IMR-90 (cell line): ENCODE data around the gene RAPGEF2. TPM values are rescaled to one million over a fixed set of nuclear protein-coding genes. Genes with fewer than 3 reads are reported as not detected.

Experiments
- ATAC-seq: fragments of 200-7000 bp; cut with Tn5 transposase; 2 replicates; pipeline ENCODE4 v1.9.1; 2020; ENCODE audit warnings: low read depth, mild to moderate bottlenecking, moderate library complexity
- BruUV-seq: library from RNA; stranded (reverse); fragments of 400-500 nt; replicated peaks from 2 replicates; lab custom pipeline; 2021; lab: Mats Ljungman, UMichigan
- CTCF ChIA-PET: fragments of 300-600 bp; formaldehyde crosslinking; extraction: SDS; loops from one replicate; lab custom pipeline; 2021; ENCODE audit warnings: antibody characterized with exemption; lab: Yijun Ruan, JAX
- POLR2A ChIA-PET: fragments of 300-600 bp; sonication (Branson Sonifier 250); formaldehyde crosslinking; loops from one replicate; lab custom pipeline; 2022; ENCODE audit warnings: antibody characterized with exemption; ENCODE audit not compliant: unreplicated experiment; lab: Charles Lee
- DNase-seq: peaks from one replicate; pipeline ENCODE4 v3.0.0; 2013
- H2AFZ ChIP-seq: replicated peaks from 2 replicates; pipeline ENCODE3; 2013; ENCODE audit warnings: low read length, mild to moderate bottlenecking; ENCODE audit not compliant: poor library complexity
- H2AK5ac ChIP-seq: 2 replicates; pipeline ENCODE4 v1.6.1; 2013; ENCODE audit warnings: low read depth, low read length, inconsistent platforms
- H2AK9ac ChIP-seq: replicated peaks from 2 replicates; pipeline ENCODE3; 2013; ENCODE audit warnings: mild to moderate bottlenecking, low read depth, low read length, moderate library complexity; ENCODE audit not compliant: poor library complexity
- H2BK120ac ChIP-seq: 2 replicates; pipeline ENCODE4 v1.6.1; 2013; ENCODE audit warnings: low read depth, low read length, inconsistent platforms
- H2BK15ac ChIP-seq: 3 replicates; pipeline ENCODE4 v1.6.1; 2013; ENCODE audit warnings: low read depth, low read length, inconsistent platforms
- H2BK20ac ChIP-seq: 2 replicates; pipeline ENCODE4 v1.6.1; 2013; ENCODE audit warnings: low read depth, mild to moderate bottlenecking, inconsistent platforms, low read length, moderate library complexity
- H2BK5ac ChIP-seq: 2 replicates; pipeline ENCODE4 v1.6.1; 2013; ENCODE audit warnings: mild to moderate bottlenecking, low read depth, low read length, inconsistent platforms; ENCODE audit not compliant: poor library complexity, severe bottlenecking
- H3K14ac ChIP-seq: replicated peaks from 2 replicates; pipeline ENCODE4 v1.6.1; 2013; ENCODE audit warnings: low read depth, low read length, inconsistent platforms
- H3K18ac ChIP-seq: 2 replicates; pipeline ENCODE4 v1.6.1; 2013; ENCODE audit warnings: low read depth, low read length, control low read depth
- H3K23ac ChIP-seq: 2 replicates; pipeline ENCODE4 v1.6.1; 2013; ENCODE audit warnings: low read depth, low read length, inconsistent platforms
- H3K27ac ChIP-seq: 2 replicates; pipeline ENCODE4 v1.5.1; 2013; ENCODE audit warnings: mild to moderate bottlenecking, control low read depth, low read length; ENCODE audit not compliant: insufficient read depth
- H3K27me3 ChIP-seq: 2 replicates; pipeline ENCODE4 v1.6.1; 2013; ENCODE audit warnings: low read length; ENCODE audit not compliant: control insufficient read depth, insufficient read depth
- H3K36me3 ChIP-seq: 2 replicates; pipeline ENCODE4 v1.6.1; 2013; ENCODE audit warnings: low read length, mixed read lengths; ENCODE audit not compliant: control insufficient read depth, insufficient read depth
- H3K4ac ChIP-seq: 2 replicates; pipeline ENCODE4 v1.6.1; 2013; ENCODE audit warnings: low read depth, low read length, inconsistent platforms
- H3K4me1 ChIP-seq: 2 replicates; pipeline ENCODE4 v1.6.1; 2013; ENCODE audit warnings: low read length, mixed read lengths; ENCODE audit not compliant: control insufficient read depth, insufficient read depth
- H3K4me2 ChIP-seq: 2 replicates; pipeline ENCODE4 v1.6.1; 2013; ENCODE audit warnings: low read depth, mild to moderate bottlenecking, control low read depth, low read length, moderate library complexity
- H3K4me3 ChIP-seq: 2 replicates; pipeline ENCODE4 v1.5.1; 2013; ENCODE audit warnings: low read depth, mild to moderate bottlenecking, control low read depth, low read length, moderate library complexity; ENCODE audit not compliant: insufficient read depth
- H3K56ac ChIP-seq: 2 replicates; pipeline ENCODE4 v1.6.1; 2013; ENCODE audit warnings: low read length, inconsistent platforms; ENCODE audit not compliant: insufficient read depth; ENCODE audit errors: extremely low read depth
- H3K79me1 ChIP-seq, 2 experiments: 2 replicates each; pipeline ENCODE4 v1.6.1; 2013; ENCODE audit warnings: low read length in 2 of 2, inconsistent platforms in 1 of 2, low read depth in 1 of 2
- H3K9ac ChIP-seq: 2 replicates; pipeline ENCODE4 v1.6.1; 2013; ENCODE audit warnings: low read depth, low read length, control low read depth
- H3K9me1 ChIP-seq: 2 replicates; pipeline ENCODE4 v1.6.1; 2013; ENCODE audit warnings: low read length, inconsistent platforms; ENCODE audit not compliant: insufficient read depth
- H3K9me3 ChIP-seq: 2 replicates; pipeline ENCODE4 v1.6.1; 2013; ENCODE audit warnings: low read length; ENCODE audit not compliant: control insufficient read depth, insufficient read depth
- H4K20me1 ChIP-seq: 2 replicates; pipeline ENCODE4 v1.6.1; 2013; ENCODE audit warnings: low read length, inconsistent platforms; ENCODE audit not compliant: insufficient read depth
- H4K5ac ChIP-seq: 2 replicates; pipeline ENCODE4 v1.6.1; 2013; ENCODE audit warnings: mild to moderate bottlenecking, low read depth, low read length, control low read depth
- H4K8ac ChIP-seq, 2 experiments: 2 replicates each; pipeline ENCODE4 v1.6.1; 2013; ENCODE audit warnings: low read depth in 2 of 2, low read length in 2 of 2, control low read depth in 1 of 2, inconsistent platforms in 1 of 2
- H4K91ac ChIP-seq: 2 replicates; pipeline ENCODE4 v1.6.1; 2013; ENCODE audit warnings: low read depth, low read length, inconsistent platforms; ENCODE audit not compliant: insufficient read depth
- BHLHE40 ChIP-seq: fragments of 150-350 bp; IDR thresholded peaks from 2 replicates; pipeline ENCODE4 v1.6.1; 2016; ENCODE audit warnings: mild to moderate bottlenecking, low read depth, low read length
- CEBPB ChIP-seq: IDR thresholded peaks from 2 replicates; pipeline ENCODE4 v1.6.1; 2012; ENCODE audit warnings: low read depth, low read length, improper control_type of control experiment
- CHD1 ChIP-seq: IDR thresholded peaks from 2 replicates; pipeline ENCODE4 v1.6.1; 2012; ENCODE audit warnings: low read depth, low read length, improper control_type of control experiment
- CTCF ChIP-seq: conservative IDR thresholded peaks from 2 replicates; pipeline ENCODE4 v1.5.1; 2012; ENCODE audit warnings: mild to moderate bottlenecking, low read depth, low read length, improper control_type of control experiment
- ELK1 ChIP-seq: fragments of 150-350 bp; IDR thresholded peaks from 2 replicates; pipeline ENCODE4 v1.6.1; 2016; ENCODE audit warnings: low read depth, mild to moderate bottlenecking, low read length, moderate library complexity, borderline replicate concordance
- FOS ChIP-seq: fragments of 150-350 bp; IDR thresholded peaks from 2 replicates; pipeline ENCODE4 v1.6.1; 2016; ENCODE audit warnings: low read depth, low read length
- MAFK ChIP-seq: IDR thresholded peaks from 2 replicates; pipeline ENCODE4 v1.6.1; 2012; ENCODE audit warnings: low read depth, low read length, improper control_type of control experiment
- MAZ ChIP-seq: IDR thresholded peaks from 2 replicates; pipeline ENCODE4 v1.6.1; 2012; ENCODE audit warnings: low read depth, mild to moderate bottlenecking, low read length, improper control_type of control experiment, moderate library complexity, borderline replicate concordance
- MXI1 ChIP-seq: IDR thresholded peaks from 2 replicates; pipeline ENCODE4 v1.6.1; 2012; ENCODE audit warnings: low read depth, mild to moderate bottlenecking, low read length, moderate library complexity, borderline replicate concordance
- NFE2L2 ChIP-seq: fragments of 150-350 bp; IDR thresholded peaks from 2 replicates; pipeline ENCODE4 v1.6.1; 2016; ENCODE audit warnings: low read depth, mild to moderate bottlenecking, low read length
- POLR2A ChIP-seq: IDR thresholded peaks from 2 replicates; pipeline ENCODE4 v1.6.1; 2012; ENCODE audit warnings: mild to moderate bottlenecking, low read depth, low read length
- RAD21 ChIP-seq: IDR thresholded peaks from 2 replicates; pipeline ENCODE4 v1.6.1; 2012; ENCODE audit warnings: low read length, improper control_type of control experiment
- RCOR1 ChIP-seq: IDR thresholded peaks from 2 replicates; pipeline ENCODE4 v1.6.1; 2012; ENCODE audit warnings: mild to moderate bottlenecking, low read length, improper control_type of control experiment; ENCODE audit not compliant: insufficient replicate concordance
- RFX5 ChIP-seq: IDR thresholded peaks from 2 replicates; pipeline ENCODE4 v1.8.0; 2012; ENCODE audit warnings: low read depth, mild to moderate bottlenecking, low read length, moderate library complexity
- SMC3 ChIP-seq: fragments of 150-350 bp; IDR thresholded peaks from 2 replicates; pipeline ENCODE4 v1.6.1; 2016; ENCODE audit warnings: low read depth, mild to moderate bottlenecking, antibody characterized with exemption, low read length, moderate library complexity
- USF2 ChIP-seq: fragments of 150-350 bp; IDR thresholded peaks from 2 replicates; pipeline ENCODE4 v1.6.1; 2017; ENCODE audit warnings: mild to moderate bottlenecking, antibody characterized with exemption, low read length, low read depth
- WGBS, 2 experiments: methylation state at CpG; one replicate each; pipeline versions ENCODE4 v1.1.5 to v1.1.7; 2013; ENCODE audit warnings: missing lambda C conversion rate in 2 of 2; ENCODE audit not compliant: insufficient read length in 1 of 2; ENCODE audit errors: extremely low coverage in 2 of 2; 5-methylcytosine and 5-hydroxymethylcytosine counted together
- dilution Hi-C: fragments of 300-500 bp; cut with HindIII; formaldehyde crosslinking; loops from one replicate; pipeline ENCODE4 v1.14.3; 2018; ENCODE audit warnings: low sequenced_read_pairs; ENCODE audit not compliant: unreplicated experiment
- in situ Hi-C: fragments of 300-500 bp; cut with MboI; formaldehyde crosslinking; loops from 3 replicates; pipeline ENCODE4 v1.14.3; 2019; ENCODE audit warnings: low sequenced_read_pairs, inconsistent platforms, mixed read lengths
- intact Hi-C: fragments of 100-400 bp; cut with micrococcal nuclease; formaldehyde crosslinking; loops from 2 replicates; pipeline ENCODE4 v1.10.0; 2022
- polyA plus RNA-seq, 3 experiments: library from polyadenylated mRNA; depleted of rRNA; stranded (reverse); fragments of >200 nt; gene quantifications; 2 replicates each; pipeline ENCODE4 v1.2.3, GENCODE V29; 2012; ENCODE audit warnings: low replicate concordance in 1 of 3
- total RNA-seq: library from RNA; depleted of rRNA; stranded (reverse); fragments of >200 nt; gene quantifications from 2 replicates; pipeline ENCODE4 v1.2.3, GENCODE V29; 2012

The RAPGEF2 gene
- total and polyA plus RNA-seq, 2 of the 4 experiments (the other 2 are of a cell fraction), result 27.6 to 109 TPM

GRCh38 chr4:159227984-159228383 is 125.1 kb downstream of the RAPGEF2 start:
- H2AFZ ChIP-seq, result peak overlapping the region; percentile 59
- peak overlapping the region; percentile 92 for H3K14ac ChIP-seq
- DNase-seq, result peak; percentile 92
- peak overlapping the region; percentile 71; the same call in 1 of the 2 replicates for H3K4ac ChIP-seq
- H4K5ac ChIP-seq, result no peak overlapping the region
- H3K56ac ChIP-seq, result peak overlapping the region; percentile 72
- TF ChIP-seq MAZ, result no peak
- no peak for TF ChIP-seq ELK1
- TF ChIP-seq MXI1, result peak; percentile 82
- no peak for TF ChIP-seq NFE2L2
- TF ChIP-seq CHD1, result no peak
- peak; percentile 79; the same call in 1 of the 2 replicates for TF ChIP-seq POLR2A
- peak; percentile 54 for TF ChIP-seq RCOR1
- peak; percentile 29; the same call in 1 of the 2 replicates for TF ChIP-seq FOS
- 0 out of 2 replicates have a peak, but pooled peaks have one; percentile 19 for TF ChIP-seq CTCF
- TF ChIP-seq SMC3, result no peak
- TF ChIP-seq RFX5, result no peak
- no peak for TF ChIP-seq CEBPB
- no peak for TF ChIP-seq USF2
- TF ChIP-seq BHLHE40, result peak; percentile 67; the same call in 1 of the 2 replicates
- TF ChIP-seq RAD21, result no peak
- 0 out of 2 replicates have a peak, but pooled peaks have one; percentile 3 for TF ChIP-seq MAFK
- H3K27me3 ChIP-seq, result no peaks in the 10 kb centered on the region
- peak overlapping the region; percentile 33 to 81 for H4K8ac ChIP-seq
- WGBS, 2 experiments, result 2% methylated on average over 7 of the region's 11 CpGs; no CpG with 5 or more reads in 1 of the 2 experiments
- peak overlapping the region; percentile 86 for H3K23ac ChIP-seq
- no TSS peak for BruUV-seq
- in situ Hi-C loops, result no loop called here
- H4K91ac ChIP-seq, result peak overlapping the region; percentile 91; the same call in 1 of the 2 replicates
- dilution Hi-C loops, result no loop called here
- peaks cover 10% of the 10 kb centered on the region in 2 experiments for H3K79me1 ChIP-seq
- no peak overlapping the region for H2AK5ac ChIP-seq
- peak overlapping the region; percentile 26 for H3K4me3 ChIP-seq
- intact Hi-C loops, result no loop called here
- peaks cover 4% of the 10 kb centered on the region; the same call in 1 of the 2 replicates for H3K4me1 ChIP-seq
- peak overlapping the region; percentile 92 for H2BK20ac ChIP-seq
- peak overlapping the region; percentile 11; the same call in 1 of the 2 replicates for H3K9ac ChIP-seq
- peak overlapping the region; percentile 96; the same call in 1 of the 3 replicates for H2BK15ac ChIP-seq
- H4K20me1 ChIP-seq, result no peaks in the 10 kb centered on the region
- H3K36me3 ChIP-seq, result no peaks in the 10 kb centered on the region
- H3K4me2 ChIP-seq, result peak overlapping the region; percentile 99
- peak overlapping the region; percentile 99 for H2BK5ac ChIP-seq
- POLR2A ChIA-PET, result no interaction called here
- peak overlapping the region; percentile 95 for H2BK120ac ChIP-seq
- no peaks in the 10 kb centered on the region for H3K9me3 ChIP-seq
- peak; percentile 74 for ATAC-seq
- H2AK9ac ChIP-seq, result no peak overlapping the region
- no peaks in the 10 kb centered on the region for H3K9me1 ChIP-seq
- H3K18ac ChIP-seq, result peak overlapping the region; percentile 88; the same call in 1 of the 2 replicates
- CTCF ChIA-PET, result no interaction called here
- H3K27ac ChIP-seq, result peak overlapping the region; percentile 47
